AG08396 (cell line): ENCODE data around the gene PPP1R3D.

Source experiments
- DNase-seq: peaks from one replicate; pipeline ENCODE4 v3.0.0; 2012; ENCODE audit warnings: low spot score, mixed read lengths

The PPP1R3D gene

DNA sequence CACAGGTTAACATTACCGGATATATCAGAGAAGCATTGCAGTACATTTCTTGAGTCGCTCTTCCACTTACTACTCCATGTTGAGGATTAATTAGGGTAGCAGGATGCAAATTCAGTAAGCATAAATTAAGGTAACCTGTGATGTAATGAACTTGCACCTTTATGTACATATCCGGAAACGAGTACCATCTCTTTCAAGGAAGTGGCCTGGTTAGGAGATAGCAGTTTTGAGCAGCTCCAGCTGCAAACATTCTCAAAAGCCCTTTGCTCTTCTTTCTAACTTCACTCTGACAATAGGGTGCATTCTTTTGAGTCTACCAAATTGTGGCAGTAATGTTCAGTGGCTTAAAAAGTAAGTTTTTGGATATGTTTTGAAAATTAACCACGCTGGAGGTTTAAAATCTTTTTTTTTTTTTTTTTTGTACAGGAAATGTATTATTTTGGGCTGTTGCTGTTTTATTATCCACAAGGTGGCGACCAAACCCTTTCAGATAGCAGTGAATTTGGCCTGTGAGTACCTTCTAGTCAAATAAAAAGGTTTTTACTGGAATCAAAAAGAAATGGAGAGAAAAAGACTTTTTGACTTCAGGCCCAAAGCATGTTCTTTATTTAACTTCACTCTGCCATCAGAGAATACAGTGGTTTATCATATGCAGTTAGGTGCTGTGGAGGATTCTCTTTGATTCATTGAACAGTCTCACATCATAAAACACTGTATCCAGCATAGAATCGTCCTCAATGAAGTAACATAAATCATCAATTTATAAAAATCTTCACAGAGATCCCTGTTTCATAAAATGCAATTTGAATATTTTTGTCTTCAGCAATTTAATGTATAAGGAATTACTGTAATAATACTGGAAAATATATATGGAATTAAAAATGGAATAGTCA, 9.0 kb upstream of the PPP1R3D start:
- DNase-seq: no peak

DNA sequence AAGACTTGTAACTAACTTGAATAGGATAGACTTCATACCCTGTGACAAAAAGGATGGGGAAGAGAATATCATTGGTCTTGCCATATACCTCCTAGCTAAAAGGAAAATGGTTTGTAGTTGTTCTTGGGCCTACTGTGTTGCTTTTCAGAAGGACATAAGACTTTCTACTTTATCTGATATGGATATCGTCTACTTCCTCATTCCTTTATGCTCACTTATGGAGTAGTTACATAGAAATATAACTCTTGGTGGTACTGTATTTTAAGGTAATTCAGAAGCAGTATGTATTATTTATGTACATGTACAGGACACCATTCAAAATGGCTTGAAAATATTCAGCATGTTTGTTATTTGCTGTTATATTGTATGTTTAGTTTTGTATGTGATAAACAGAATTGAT, 8.1 kb upstream of the PPP1R3D start:
- no peak for DNase-seq

DNA sequence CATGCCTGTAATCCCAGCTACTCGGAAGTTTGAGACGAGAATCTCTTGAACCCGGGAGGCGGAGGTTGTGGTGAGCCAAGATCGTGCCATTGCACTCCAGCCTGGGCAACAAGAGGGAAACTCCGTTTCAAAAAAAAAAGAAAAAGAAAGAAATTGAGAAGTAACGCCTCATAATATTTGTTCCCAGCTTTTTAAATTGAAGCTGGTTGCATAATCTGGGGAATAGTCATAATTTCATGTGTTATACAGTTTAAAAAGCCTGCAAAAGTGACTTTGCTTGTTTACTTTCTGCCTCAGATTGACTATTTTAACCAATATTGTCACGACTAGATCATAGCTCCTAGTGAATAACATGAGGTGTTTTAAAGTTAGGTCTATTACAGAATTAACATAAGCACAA, 7.3 kb upstream of the PPP1R3D start:
- DNase-seq: no peak

DNA sequence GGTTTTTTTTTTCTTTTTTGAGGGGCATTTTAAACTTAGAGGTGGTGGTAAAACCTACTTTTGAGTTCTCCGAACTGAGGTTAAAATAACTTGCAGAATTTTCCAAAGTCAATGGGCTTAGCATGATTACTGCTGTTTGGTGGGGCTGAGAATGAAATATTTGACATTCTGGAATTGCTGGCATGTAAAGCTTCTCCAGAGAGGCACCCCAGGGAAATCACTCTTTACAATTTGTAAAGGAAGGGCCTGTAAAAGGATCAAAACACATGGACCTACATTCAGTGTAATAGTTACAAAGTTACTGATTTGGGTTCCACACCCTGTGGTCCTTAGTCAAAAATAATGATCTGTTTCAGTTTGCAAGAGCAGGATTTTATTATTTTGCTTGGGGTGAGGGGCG, 5.6 kb upstream of the PPP1R3D start:
- DNase-seq: no peak

DNA sequence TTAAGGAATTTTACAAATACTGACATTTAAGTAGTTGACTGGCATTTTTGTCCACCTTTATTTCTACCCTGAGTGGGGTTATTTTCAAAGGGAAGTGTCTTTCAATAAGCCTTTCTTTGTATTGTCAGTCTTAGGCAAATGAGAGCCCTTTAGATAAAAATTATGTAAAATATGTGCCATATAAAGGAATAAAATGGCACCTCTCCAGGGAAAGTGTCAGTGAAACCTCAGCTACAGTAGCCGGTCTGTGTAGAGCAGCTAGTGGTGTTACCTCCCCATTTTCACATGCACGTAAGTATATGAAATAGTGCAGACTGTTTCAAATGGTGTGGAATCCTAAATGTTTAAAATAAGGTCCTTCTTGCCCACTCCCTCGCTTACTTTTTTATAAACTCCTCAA, 5.1 kb upstream of the PPP1R3D start:
- DNase-seq: no peak

DNA sequence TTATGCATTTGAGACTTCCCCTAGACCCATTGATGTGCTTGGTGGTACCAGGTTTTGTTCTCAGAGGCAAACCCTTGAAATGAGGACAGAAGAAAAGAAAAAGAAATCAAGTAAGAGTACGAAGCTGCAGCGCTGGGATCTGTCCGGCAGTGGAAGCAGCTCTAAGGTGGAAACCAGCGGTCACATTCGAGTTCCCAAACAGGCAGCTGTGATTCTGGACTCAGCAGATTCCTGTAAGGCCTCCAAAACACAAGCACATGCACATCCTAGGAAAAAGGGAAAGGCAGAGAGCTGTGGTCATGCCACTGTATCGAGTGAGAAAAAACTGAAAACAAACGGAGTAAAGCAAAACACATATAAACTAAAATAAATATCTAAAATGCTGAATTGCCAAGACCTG, 4.6 kb upstream of the PPP1R3D start:
- DNase-seq: no peak

DNA sequence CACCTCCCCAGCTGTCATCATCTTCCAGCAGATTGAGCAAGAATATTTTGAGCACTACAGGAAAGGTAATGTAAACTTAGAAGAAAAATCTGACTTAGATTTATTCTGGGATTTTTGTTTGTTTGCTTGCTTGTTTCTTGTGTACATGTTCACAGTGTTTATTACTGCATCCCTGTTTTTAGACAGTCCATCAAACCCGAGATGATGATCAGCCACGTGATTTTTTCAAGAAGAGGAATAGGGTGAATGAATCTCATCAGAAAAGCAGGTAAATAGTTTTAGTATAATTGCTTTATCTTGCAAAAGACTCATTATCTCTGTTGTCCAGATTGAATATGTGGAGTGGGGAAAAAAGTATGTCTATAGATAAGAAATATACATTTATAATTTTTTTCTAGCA, 2.1 kb upstream of the PPP1R3D start:
- DNase-seq: no peak

DNA sequence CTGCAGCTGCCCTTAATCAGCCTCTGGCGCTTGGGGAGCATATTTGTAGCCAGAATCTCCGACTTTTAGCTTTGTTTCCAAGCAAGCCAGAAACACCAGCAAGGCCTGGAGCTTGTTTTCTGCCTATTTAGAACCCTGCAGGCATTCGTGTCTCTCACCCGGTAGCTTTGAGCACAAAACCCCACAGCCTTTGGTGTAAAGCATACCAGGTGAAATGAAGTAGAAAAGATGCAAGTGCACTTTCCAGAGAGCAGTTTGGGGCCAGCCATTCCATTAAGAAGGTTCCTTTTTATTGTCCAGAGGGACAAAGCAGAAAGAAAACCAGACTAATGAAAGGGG, 820 bp upstream of the PPP1R3D start:
- no peak for DNase-seq

DNA sequence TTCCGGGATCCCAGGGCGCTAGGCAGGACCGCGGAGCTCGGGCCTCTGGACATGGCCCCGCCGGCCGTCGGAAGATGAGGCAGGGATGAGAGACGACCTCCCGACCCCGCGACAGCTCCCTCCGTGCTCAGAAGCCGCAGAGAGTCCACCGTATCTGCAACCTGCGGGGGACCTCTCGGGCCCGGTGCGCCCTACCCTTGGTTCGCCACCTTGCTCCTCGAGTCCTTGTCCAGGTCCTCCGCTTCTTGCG, 301 bp downstream of the PPP1R3D start:
- peak; percentile 34 for DNase-seq

DNA sequence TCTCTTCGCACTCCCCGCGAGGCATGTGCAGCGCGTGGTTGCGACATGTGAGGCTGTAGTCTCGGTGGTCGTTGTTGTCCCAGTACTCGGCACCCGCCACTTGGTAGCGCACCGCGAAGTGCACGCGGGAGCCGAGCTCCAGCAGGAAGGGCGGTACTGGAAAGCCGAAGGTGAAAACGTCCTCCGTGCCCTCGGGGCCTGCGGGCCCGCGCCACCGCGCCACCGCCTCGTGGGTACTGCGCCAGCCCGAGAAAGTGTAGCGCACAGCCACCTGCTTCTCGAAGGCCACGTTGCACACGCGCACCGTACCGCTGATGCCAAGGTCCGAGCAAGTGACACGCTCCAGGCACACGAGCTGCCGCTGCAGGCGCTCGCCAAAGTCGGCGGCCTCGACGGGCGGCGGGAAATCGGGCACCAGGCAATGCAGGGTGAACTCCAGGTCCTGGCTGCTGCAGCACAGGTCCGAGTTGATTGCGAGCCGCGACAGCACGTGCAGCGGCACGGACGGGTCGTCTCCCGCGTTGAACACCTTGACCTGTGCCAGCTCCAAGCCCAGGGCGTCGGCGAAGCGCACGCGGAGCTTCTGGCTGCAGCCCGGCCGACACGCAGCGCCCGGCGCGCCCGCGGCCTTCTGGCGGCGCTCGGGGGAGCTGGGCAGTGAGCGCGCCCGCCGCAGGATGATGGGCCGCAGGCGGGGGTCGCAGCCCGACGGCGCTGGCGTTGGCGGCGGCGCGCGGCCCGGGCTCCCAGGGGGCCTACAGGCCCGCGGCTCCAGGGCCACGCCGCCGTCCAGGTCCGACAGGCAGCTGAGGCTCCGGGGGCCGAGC, 840 bp downstream of the PPP1R3D start:
- no peak for DNase-seq

DNA sequence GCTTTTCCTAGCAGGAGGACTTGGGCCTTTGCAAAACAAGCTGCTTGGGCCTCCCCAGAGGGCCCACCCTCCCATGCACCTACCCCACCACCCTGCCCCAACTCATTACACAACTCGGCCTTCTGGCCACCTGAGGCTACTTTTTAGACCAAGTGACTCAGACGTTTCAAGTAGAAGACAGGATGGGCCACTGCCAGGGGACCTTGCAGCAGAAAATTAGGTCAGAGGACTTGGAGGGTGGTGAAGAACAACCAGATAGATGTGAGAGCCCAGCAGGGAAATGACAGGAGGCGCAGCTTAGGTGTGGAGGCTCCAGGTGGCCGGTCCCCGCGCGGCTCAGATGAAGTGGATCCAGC, 1.4 kb downstream of the PPP1R3D start:
- DNase-seq: no peak

DNA sequence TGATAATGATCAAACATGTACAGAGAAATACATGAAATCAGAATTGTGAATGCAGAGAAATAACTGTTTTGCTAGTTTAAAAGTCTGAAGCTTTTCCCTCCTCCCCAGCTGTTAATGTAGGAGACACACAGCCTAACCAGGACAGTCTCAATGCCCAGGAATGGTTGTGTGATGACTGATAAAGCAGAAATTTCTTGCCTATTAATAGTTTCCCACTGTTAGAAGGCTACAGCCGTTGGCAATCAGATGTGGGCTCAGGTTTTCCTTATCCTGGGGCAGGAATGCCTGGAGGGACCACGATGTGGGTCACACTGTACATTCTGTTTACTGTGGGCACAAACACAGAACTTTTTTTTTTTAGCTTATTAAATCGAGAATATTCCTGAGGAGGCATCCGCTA, 1.9 kb downstream of the PPP1R3D start:
- peak; percentile 82 for DNase-seq

DNA sequence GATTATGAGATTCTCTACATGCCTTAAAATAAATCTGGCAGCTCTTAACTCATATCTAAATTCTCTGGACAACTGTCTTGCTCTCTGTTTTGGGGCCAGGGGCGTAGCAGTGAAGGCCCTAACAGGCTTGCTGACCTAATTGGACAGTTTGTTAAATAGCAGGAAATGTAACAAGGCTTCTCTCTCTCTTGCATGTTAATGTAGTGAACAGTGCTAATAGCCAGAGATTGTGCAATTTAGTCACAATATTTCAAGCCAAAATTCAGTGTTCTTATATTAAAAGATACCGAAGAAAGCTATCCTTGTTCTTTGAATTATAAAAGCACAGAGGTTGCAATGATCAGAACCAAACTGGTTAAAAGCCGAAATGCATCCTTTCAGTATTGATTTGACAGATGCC, 3.0 kb downstream of the PPP1R3D start:
- no peak for DNase-seq

DNA sequence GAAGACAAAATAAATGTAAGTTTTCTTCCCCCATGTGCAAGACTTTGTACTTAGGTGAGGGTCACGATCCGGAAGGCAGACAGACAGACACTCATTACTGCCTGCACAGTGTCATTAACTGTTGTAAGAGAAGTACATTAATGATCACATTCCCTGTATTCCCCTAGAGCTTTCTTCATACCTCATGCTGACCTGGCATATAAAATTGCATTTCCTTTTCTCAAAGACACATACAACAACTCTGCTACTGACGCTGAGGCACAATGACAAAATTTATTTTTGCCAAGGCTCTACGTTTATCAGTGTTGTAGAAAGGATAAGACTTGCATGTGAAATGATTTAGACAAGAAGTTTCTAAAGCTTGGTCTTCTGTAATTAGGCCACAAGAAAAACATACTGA, 3.7 kb downstream of the PPP1R3D start:
- no peak for DNase-seq

DNA sequence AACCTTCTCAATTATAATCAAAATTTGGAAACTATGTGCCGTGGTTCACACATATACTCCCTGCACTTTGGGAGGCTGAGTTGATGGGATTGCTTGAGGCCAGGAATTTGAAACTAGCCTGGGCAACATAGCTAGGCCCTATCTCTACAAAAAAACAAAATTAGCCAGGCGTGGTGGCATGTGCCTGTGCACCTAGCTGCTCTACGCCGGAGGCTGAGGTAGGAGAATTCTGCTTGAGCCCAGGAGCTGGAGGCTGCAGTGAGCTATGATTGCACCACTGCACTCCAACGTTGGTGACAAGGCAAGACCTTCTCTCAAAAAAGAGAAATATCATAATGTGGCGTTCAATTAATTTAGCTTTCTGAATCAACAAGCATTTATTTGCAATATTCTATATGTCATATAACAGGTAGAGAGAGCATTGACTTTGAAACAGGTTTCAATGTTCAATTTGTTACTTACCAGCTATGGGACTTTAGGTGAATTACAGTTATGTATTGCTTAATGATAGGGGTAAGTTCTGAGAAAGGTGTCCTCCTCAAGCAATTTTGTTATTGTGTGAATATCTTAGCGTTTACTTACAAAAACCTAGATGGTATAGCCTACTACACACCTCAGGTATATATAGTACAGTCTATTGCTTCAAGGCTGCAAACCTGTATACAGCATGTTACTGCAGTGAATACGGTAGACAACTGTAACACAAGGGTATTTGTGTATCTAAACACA, 4.5 kb downstream of the PPP1R3D start:
- DNase-seq: no peak

DNA sequence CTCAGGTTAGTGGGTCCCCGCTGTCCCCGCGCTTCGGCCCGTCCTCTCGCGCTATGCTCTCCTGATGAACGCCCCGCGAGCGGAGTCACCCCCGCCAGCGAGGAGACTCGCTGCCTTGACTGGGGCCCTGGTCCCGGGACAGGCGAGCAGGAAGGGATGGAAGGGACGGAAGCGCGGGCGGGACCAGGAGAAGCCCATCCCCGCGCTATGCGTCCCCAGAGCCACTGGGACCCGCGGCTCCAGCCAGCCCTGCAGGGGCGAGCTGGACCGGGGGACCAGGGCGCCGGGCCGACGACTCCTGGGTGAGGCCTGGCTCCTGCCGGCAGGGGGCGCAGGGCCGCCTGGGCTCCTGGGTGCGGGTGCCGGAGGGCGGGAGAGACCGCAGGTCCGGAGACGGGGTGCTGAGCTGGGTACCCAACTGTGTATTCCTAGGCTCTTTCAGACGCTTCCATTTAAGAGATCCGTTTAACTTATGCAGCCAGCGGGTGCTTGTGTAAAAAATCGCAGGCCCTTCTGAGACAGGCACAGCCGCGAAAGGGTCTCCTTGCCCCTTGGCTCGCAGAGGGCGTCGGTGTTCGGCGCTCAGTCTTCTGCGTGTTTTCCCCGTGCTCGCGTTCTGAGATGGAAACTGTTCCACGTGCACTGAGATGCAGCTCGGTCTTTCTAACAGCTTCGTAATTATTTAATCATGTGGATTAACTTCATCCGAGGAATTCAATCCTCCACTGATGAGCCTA, 6.1 kb downstream of the PPP1R3D start:
- peak; percentile 93 for DNase-seq

DNA sequence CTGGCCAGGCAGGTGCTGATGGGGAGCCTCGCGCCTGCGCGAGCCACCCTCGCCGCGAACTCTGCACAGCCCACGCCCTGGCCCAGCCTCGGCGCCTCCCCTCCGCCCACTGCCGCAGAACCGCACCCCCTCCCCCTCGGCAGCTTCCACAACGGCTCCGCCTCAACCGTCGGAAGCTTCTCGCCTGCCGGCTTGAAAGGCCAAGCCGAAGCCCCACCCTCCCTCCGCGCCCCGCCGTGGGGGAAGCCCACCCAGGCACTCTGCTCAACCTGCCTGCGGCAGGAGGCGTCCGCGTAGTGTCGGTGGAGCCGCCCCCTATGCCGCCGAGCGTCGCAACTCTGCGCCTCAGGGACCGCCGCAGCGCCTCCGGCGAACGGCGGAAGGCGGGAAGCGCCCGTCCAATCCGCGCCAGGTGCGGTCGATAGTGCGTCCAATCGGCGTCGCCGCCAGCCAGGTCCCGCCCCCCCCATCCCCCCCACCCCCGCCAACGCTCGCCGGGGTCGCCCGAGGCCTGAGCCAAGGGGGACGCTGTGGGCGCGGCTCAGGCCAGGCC, 6.7 kb downstream of the PPP1R3D start, which contains the start of gene SYCP2:
TSS of gene SYCP2 (minus strand) at position 342 of the 553 bp plus-strand sequence. CDS start 11,224 bp downstream, outside the sequence.
- peak; percentile 79 for DNase-seq

DNA sequence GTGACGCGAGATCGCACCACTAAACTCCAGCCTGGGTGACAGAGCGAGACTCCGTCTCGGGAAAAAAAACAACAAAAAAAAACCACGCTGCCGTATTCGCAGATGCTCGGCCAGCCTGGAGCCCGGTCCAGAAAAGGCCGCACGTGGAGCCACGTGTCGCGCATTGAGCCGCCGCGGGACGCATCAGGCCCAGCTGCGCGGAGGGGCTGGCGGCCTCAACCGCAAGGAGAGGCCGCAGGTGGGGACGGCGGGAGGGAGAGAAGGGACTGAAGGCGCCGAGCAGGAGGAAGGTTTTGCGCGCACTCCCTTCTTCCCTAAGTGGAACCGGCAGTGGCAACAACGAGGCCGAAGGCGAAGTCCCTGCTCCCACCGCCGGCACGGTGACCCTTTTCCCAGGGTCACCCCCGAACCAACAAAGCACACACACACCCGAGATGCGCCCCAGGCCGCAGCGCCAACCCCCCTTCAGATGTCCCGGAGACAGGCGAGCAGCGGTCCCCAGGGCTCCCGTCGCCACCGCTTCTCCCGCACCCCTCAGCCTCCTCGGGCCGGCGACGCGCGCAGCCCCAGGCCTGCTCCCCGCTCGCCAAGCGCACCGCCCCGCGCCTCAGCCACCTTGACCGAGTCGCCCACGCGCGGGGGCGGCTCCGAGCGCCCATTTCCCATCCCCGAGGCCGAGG, 7.3 kb downstream of the PPP1R3D start:
- no peak for DNase-seq

DNA sequence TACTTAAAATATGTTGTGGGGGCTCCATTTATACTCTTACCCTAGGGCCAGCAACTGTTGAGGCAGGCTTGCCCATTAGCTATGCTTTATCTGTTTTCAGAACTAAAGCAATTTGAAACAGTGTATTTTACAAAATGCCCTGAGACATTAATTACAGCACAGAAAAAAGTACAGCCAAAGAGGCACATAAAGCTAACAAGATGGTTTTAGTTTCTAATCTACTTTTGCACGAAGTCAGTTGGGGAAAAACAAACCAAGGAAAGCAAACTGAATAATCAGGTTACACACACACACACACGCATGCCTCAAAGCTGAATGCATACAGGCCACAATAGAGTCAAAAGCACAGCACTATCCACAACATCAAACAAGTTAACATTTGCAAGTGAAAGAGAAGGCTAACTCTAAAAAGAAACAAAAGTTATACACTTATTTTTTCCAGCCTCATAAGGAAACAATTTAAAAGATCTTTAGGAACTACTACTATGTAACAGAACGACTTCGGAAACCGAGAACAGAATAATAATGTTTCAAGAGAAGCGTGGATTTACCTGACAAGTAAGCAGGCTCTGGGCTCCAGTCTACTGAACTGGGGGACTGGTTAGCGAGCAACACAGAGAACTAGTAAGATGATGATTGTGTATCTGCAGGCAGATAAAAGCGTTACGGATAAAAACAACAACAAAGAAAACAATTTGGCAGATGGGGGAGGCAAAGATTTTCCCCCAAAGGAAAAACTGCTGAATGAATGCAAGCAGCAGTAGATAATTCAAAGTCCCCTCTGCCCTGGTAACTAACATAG, 8.4 kb downstream of the PPP1R3D start:
- no peak for DNase-seq

DNA sequence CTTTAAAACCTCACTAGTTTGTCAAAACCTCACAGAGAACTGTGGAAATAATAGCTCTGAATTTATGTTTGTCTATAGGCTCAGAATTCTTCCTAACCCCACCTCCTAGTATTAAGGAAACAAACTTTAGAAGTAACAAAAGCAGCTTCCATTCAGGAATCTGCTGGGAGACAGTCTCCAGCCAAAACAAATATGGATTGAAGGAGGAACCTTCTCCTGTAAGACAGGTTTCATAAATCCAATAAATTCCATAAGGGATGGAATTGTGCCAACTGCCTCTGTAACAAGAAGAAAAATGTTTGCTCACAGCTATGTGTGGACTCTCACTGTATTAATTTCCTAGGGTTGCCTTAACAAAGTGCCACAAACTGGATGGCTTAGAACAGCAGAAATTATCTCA, 14.2 kb downstream of the PPP1R3D start:
- DNase-seq: no peak

DNA sequence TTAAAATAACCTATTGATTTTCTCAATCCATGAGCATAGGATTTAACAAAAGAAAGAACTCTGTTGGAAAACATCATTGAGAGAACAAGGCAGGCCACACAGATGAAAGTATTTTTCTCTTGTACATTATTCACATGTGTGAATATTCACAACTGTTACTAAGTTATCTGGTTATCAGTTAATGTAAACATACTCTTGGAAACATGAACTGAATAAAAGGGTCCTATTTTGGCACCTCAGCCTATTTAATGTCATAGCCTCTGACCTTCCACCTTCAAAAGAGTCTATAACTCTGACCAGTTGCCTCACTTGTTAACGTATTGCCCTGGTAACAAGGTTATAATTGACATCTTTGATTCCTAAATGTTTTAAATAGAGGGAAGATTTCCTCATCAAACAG, 14.7 kb downstream of the PPP1R3D start:
- no peak for DNase-seq
